Large intestine (tissue), 3 donors: ENCODE data around the gene LRRC23. TPM values are rescaled to one million over a fixed set of nuclear protein-coding genes. Genes with fewer than 3 reads are reported as not detected.

Experiments
- DNase-seq, 2 donors: peaks; one replicate each; pipeline versions ENCODE4 v3.0.0 to v3.0.0-alpha.2; 2013
- H3K27ac ChIP-seq: one replicate; pipeline ENCODE4 v1.5.1; 2013; ENCODE audit warnings: low read length
- H3K27me3 ChIP-seq: 2 replicates; pipeline ENCODE4 v1.6.1; 2013; ENCODE audit warnings: low read length; ENCODE audit not compliant: control insufficient read depth, insufficient read depth
- H3K36me3 ChIP-seq: 2 replicates; pipeline ENCODE4 v1.6.1; 2013; ENCODE audit warnings: low read length; ENCODE audit not compliant: control insufficient read depth, insufficient read depth
- H3K4me1 ChIP-seq: one replicate; pipeline ENCODE4 v1.6.1; 2013; ENCODE audit warnings: low read length; ENCODE audit not compliant: control insufficient read depth, insufficient read depth
- H3K4me3 ChIP-seq: one replicate; pipeline ENCODE4 v1.5.1; 2013; ENCODE audit warnings: low read length
- H3K9me3 ChIP-seq: one replicate; pipeline ENCODE4 v1.6.1; 2013; ENCODE audit warnings: mild to moderate bottlenecking, low read depth, low read length, moderate library complexity; ENCODE audit not compliant: control insufficient read depth
- WGBS: methylation state at CpG from one replicate; pipeline ENCODE4 v1.1.5; 2013; ENCODE audit warnings: low lambda C conversion rate; ENCODE audit not compliant: insufficient coverage; 5-methylcytosine and 5-hydroxymethylcytosine counted together
- polyA plus RNA-seq: library from polyadenylated mRNA; unstranded; fragments of 120-200 nt; gene quantifications from one replicate; pipeline ENCODE4 v1.2.1, GENCODE V29; 2013

Gene LRRC23
- polyA plus RNA-seq, 1 donor: 8.2 TPM

GRCh38 chr12:6952863-6953441 lies 48.3 kb downstream of the LRRC23 start:
- 100% methylated on average over 1 of the region's 15 CpGs for WGBS
- no peaks in the 10 kb centered on the region for H3K4me1 ChIP-seq

GRCh38 chr12:6953442-6954315 lies 49.1 kb downstream of the LRRC23 start:
- Histone ChIP-seq H3K27ac (peak overlapping the region; percentile 23), H3K36me3 (peaks cover 23% of the 10 kb centered on the region), H3K4me1 (no peaks in the 10 kb centered on the region), H3K27me3 (no peaks in the 10 kb centered on the region), H3K4me3 (peak overlapping the region; percentile 38), H3K9me3 (no peaks in the 10 kb centered on the region)
- WGBS: no CpG with 5 or more reads among the region's 24 CpGs
- DNase-seq: no peak

More at GRCh38 chr12:6952863-6953441, 48.3 kb downstream of the LRRC23 start:
- H3K36me3 ChIP-seq: peaks cover 21% of the 10 kb centered on the region
- no peak for DNase-seq
- no peaks in the 10 kb centered on the region for H3K27me3 ChIP-seq
- H3K27ac ChIP-seq: peak overlapping the region; percentile 20
- no peaks in the 10 kb centered on the region for H3K9me3 ChIP-seq
- H3K4me3 ChIP-seq: peak overlapping the region; percentile 38

- WGBS: no CpG with 5 or more reads among the region's 21 CpGs
- H3K27ac ChIP-seq: peak overlapping the region; percentile 23
- peaks cover 23% of the 10 kb centered on the region for H3K36me3 ChIP-seq
- no peaks in the 10 kb centered on the region for H3K4me1 ChIP-seq
- H3K4me3 ChIP-seq: no peak overlapping the region
- no peaks in the 10 kb centered on the region for H3K9me3 ChIP-seq
- no peaks in the 10 kb centered on the region for H3K27me3 ChIP-seq
- no peak for DNase-seq
Measured at GRCh38 chr12:6954316-6955107, 49.9 kb downstream of the LRRC23 start.

GRCh38 chr12:6955108-6956020 lies 50.7 kb downstream of the LRRC23 start:
- no CpG with 5 or more reads among the region's 22 CpGs for WGBS

GRCh38 chr12:6956021-6956727 lies 51.6 kb downstream of the LRRC23 start:
- H3K4me1 ChIP-seq: peaks cover 9% of the 10 kb centered on the region
- WGBS: no CpG with 5 or more reads among the region's 28 CpGs
- no peaks in the 10 kb centered on the region for H3K27me3 ChIP-seq
- DNase-seq: no peak
- peaks cover 23% of the 10 kb centered on the region for H3K36me3 ChIP-seq
- no peak overlapping the region for H3K4me3 ChIP-seq
- no peak overlapping the region for H3K27ac ChIP-seq
- H3K9me3 ChIP-seq: no peaks in the 10 kb centered on the region

More at GRCh38 chr12:6955108-6956020, 50.7 kb downstream of the LRRC23 start:
- Histone ChIP-seq H3K4me3 (no peak overlapping the region), H3K27ac (no peak overlapping the region), H3K27me3 (no peaks in the 10 kb centered on the region), H3K9me3 (no peaks in the 10 kb centered on the region), H3K4me1 (peaks cover 2% of the 10 kb centered on the region), H3K36me3 (peaks cover 23% of the 10 kb centered on the region)
- no peak for DNase-seq

- WGBS: no CpG with 5 or more reads among the region's 20 CpGs
- Histone ChIP-seq H3K27me3 (no peaks in the 10 kb centered on the region), H3K36me3 (peaks cover 23% of the 10 kb centered on the region), H3K9me3 (no peaks in the 10 kb centered on the region), H3K4me3 (no peak overlapping the region), H3K4me1 (peaks cover 18% of the 10 kb centered on the region), H3K27ac (no peak overlapping the region)
- DNase-seq: no peak
Measured at GRCh38 chr12:6957151-6957701, 52.6 kb downstream of the LRRC23 start.

- no CpG with 5 or more reads among the region's 28 CpGs for WGBS
- Histone ChIP-seq H3K27ac (no peak overlapping the region), H3K4me3 (no peak overlapping the region), H3K9me3 (no peaks in the 10 kb centered on the region), H3K27me3 (no peaks in the 10 kb centered on the region), H3K36me3 (peaks cover 23% of the 10 kb centered on the region), H3K4me1 (peaks cover 18% of the 10 kb centered on the region)
- no peak for DNase-seq
Measured at GRCh38 chr12:6957741-6958608, 53.4 kb downstream of the LRRC23 start.

GRCh38 chr12:6958609-6959057 lies 54.0 kb downstream of the LRRC23 start:
- no CpG with 5 or more reads among the region's 10 CpGs for WGBS
- peak overlapping the region; percentile 8 for H3K27ac ChIP-seq
- DNase-seq: no peak
- H3K4me1 ChIP-seq: peaks cover 18% of the 10 kb centered on the region
- H3K27me3 ChIP-seq: no peaks in the 10 kb centered on the region
- H3K4me3 ChIP-seq: no peak overlapping the region
- peaks cover 23% of the 10 kb centered on the region for H3K36me3 ChIP-seq
- no peaks in the 10 kb centered on the region for H3K9me3 ChIP-seq
